ENCODE results near the gene FARS2.

FARS2 gene

GRCh38 chr6:5469101-5469846 is 208.0 kb downstream of the FARS2 start:
- Mint-ChIP-seq H3K9me3 (no peaks in the 10 kb centered on the region), H3K4me3 (no peak overlapping the region), H3K4me1 (ENCODE audit: low read depth) (peaks cover 10% of the 10 kb centered on the region), H3K27me3 (no peaks in the 10 kb centered on the region), H3K36me3 (ENCODE audit: low read depth) (no peaks in the 10 kb centered on the region), H3K27ac (peak overlapping the region; percentile 9)

- Mint-ChIP-seq H3K4me1 (ENCODE audit: low read depth) (peaks cover 10% of the 10 kb centered on the region), H3K27me3 (no peaks in the 10 kb centered on the region), H3K36me3 (ENCODE audit: low read depth) (no peaks in the 10 kb centered on the region), H3K4me3 (no peak overlapping the region), H3K9me3 (no peaks in the 10 kb centered on the region), H3K27ac (no peak overlapping the region)
These were observed 209.7 kb downstream of the FARS2 start for GRCh38 chr6:5471044-5471443.

GRCh38 chr6:5471637-5472398 is 210.5 kb downstream of the FARS2 start:
- no peaks in the 10 kb centered on the region for H3K9me3 Mint-ChIP-seq
- peaks cover 10% of the 10 kb centered on the region for H3K4me1 Mint-ChIP-seq (ENCODE audit: low read depth)
- H3K27me3 Mint-ChIP-seq = no peaks in the 10 kb centered on the region
- no peak overlapping the region for H3K4me3 Mint-ChIP-seq
- no peak overlapping the region for H3K27ac Mint-ChIP-seq
- no peaks in the 10 kb centered on the region for H3K36me3 Mint-ChIP-seq (ENCODE audit: low read depth)

- H3K27me3 Mint-ChIP-seq = no peaks in the 10 kb centered on the region
- H3K4me1 Mint-ChIP-seq (ENCODE audit: low read depth) = peaks cover 6% of the 10 kb centered on the region
- no peaks in the 10 kb centered on the region for H3K9me3 Mint-ChIP-seq
- H3K27ac Mint-ChIP-seq = no peak overlapping the region
- no peak overlapping the region for H3K4me3 Mint-ChIP-seq
- no peaks in the 10 kb centered on the region for H3K36me3 Mint-ChIP-seq (ENCODE audit: low read depth)
These were observed 211.3 kb downstream of the FARS2 start for GRCh38 chr6:5472571-5472970.

GRCh38 chr6:5475779-5476178 is 214.5 kb downstream of the FARS2 start:
- no peaks in the 10 kb centered on the region for H3K9me3 Mint-ChIP-seq
- H3K36me3 Mint-ChIP-seq (ENCODE audit: low read depth) = no peaks in the 10 kb centered on the region
- H3K27me3 Mint-ChIP-seq = no peaks in the 10 kb centered on the region
- H3K4me1 Mint-ChIP-seq (ENCODE audit: low read depth) = no peaks in the 10 kb centered on the region
- H3K4me3 Mint-ChIP-seq = no peak overlapping the region
- no peak overlapping the region for H3K27ac Mint-ChIP-seq

- Mint-ChIP-seq H3K9me3 (no peaks in the 10 kb centered on the region), H3K36me3 (ENCODE audit: low read depth) (peaks cover 4% of the 10 kb centered on the region), H3K4me3 (no peak overlapping the region), H3K27me3 (no peaks in the 10 kb centered on the region), H3K4me1 (ENCODE audit: low read depth) (no peaks in the 10 kb centered on the region), H3K27ac (no peak overlapping the region)
These were observed 217.1 kb downstream of the FARS2 start for GRCh38 chr6:5478380-5478779.

GRCh38 chr6:5481033-5481432 is 219.7 kb downstream of the FARS2 start:
- Mint-ChIP-seq H3K9me3 (no peaks in the 10 kb centered on the region), H3K4me1 (ENCODE audit: low read depth) (no peaks in the 10 kb centered on the region), H3K36me3 (ENCODE audit: low read depth) (peaks cover 4% of the 10 kb centered on the region), H3K27ac (no peak overlapping the region), H3K27me3 (no peaks in the 10 kb centered on the region), H3K4me3 (no peak overlapping the region)

GRCh38 chr6:5481750-5482149 is 220.4 kb downstream of the FARS2 start:
- Mint-ChIP-seq H3K4me3 (no peak overlapping the region), H3K36me3 (ENCODE audit: low read depth) (peaks cover 4% of the 10 kb centered on the region), H3K4me1 (ENCODE audit: low read depth) (peaks cover 4% of the 10 kb centered on the region), H3K27me3 (no peaks in the 10 kb centered on the region), H3K27ac (no peak overlapping the region), H3K9me3 (no peaks in the 10 kb centered on the region)

GRCh38 chr6:5482619-5483018 is 221.3 kb downstream of the FARS2 start:
- H3K36me3 Mint-ChIP-seq (ENCODE audit: low read depth) = peaks cover 4% of the 10 kb centered on the region
- H3K9me3 Mint-ChIP-seq = no peaks in the 10 kb centered on the region
- no peaks in the 10 kb centered on the region for H3K27me3 Mint-ChIP-seq
- H3K4me3 Mint-ChIP-seq = no peak overlapping the region
- no peak overlapping the region for H3K27ac Mint-ChIP-seq
- H3K4me1 Mint-ChIP-seq (ENCODE audit: low read depth) = peaks cover 4% of the 10 kb centered on the region

- H3K4me1 Mint-ChIP-seq (ENCODE audit: low read depth) = peaks cover 4% of the 10 kb centered on the region
- peaks cover 4% of the 10 kb centered on the region for H3K9me3 Mint-ChIP-seq
- H3K27ac Mint-ChIP-seq = no peak overlapping the region
- peaks cover 17% of the 10 kb centered on the region for H3K36me3 Mint-ChIP-seq (ENCODE audit: low read depth)
- no peaks in the 10 kb centered on the region for H3K27me3 Mint-ChIP-seq
- H3K4me3 Mint-ChIP-seq = no peak overlapping the region
These were observed 223.4 kb downstream of the FARS2 start for GRCh38 chr6:5484692-5485091.

GRCh38 chr6:5486214-5486613 is 224.9 kb downstream of the FARS2 start:
- no peak overlapping the region for H3K4me3 Mint-ChIP-seq
- peaks cover 4% of the 10 kb centered on the region for H3K4me1 Mint-ChIP-seq (ENCODE audit: low read depth)
- H3K27ac Mint-ChIP-seq = no peak overlapping the region
- no peaks in the 10 kb centered on the region for H3K27me3 Mint-ChIP-seq
- peaks cover 4% of the 10 kb centered on the region for H3K9me3 Mint-ChIP-seq
- peaks cover 22% of the 10 kb centered on the region for H3K36me3 Mint-ChIP-seq (ENCODE audit: low read depth)

GRCh38 chr6:5490501-5491069 is 229.3 kb downstream of the FARS2 start:
- Mint-ChIP-seq H3K27me3 (no peaks in the 10 kb centered on the region), H3K36me3 (ENCODE audit: low read depth) (peaks cover 27% of the 10 kb centered on the region), H3K4me3 (no peak overlapping the region), H3K27ac (no peak overlapping the region), H3K4me1 (ENCODE audit: low read depth) (peaks cover 4% of the 10 kb centered on the region), H3K9me3 (peaks cover 4% of the 10 kb centered on the region)

GRCh38 chr6:5492356-5492755 is 231.0 kb downstream of the FARS2 start:
- peaks cover 27% of the 10 kb centered on the region for H3K36me3 Mint-ChIP-seq (ENCODE audit: low read depth)
- H3K27me3 Mint-ChIP-seq = no peaks in the 10 kb centered on the region
- no peak overlapping the region for H3K4me3 Mint-ChIP-seq
- no peak overlapping the region for H3K27ac Mint-ChIP-seq
- peaks cover 4% of the 10 kb centered on the region for H3K9me3 Mint-ChIP-seq
- no peaks in the 10 kb centered on the region for H3K4me1 Mint-ChIP-seq (ENCODE audit: low read depth)

- Mint-ChIP-seq H3K9me3 (peaks cover 4% of the 10 kb centered on the region), H3K4me1 (ENCODE audit: low read depth) (peaks cover 12% of the 10 kb centered on the region), H3K36me3 (ENCODE audit: low read depth) (peaks cover 27% of the 10 kb centered on the region)
These were observed 232.5 kb downstream of the FARS2 start for GRCh38 chr6:5493806-5494205.

GRCh38 chr6:5497896-5498578 is 236.7 kb downstream of the FARS2 start:
- Mint-ChIP-seq H3K4me1 (ENCODE audit: low read depth) (peaks cover 26% of the 10 kb centered on the region), H3K27ac (no peak overlapping the region), H3K27me3 (no peaks in the 10 kb centered on the region), H3K9me3 (no peaks in the 10 kb centered on the region), H3K36me3 (ENCODE audit: low read depth) (peaks cover 20% of the 10 kb centered on the region), H3K4me3 (no peak overlapping the region)

More at GRCh38 chr6:5493806-5494205, 232.5 kb downstream of the FARS2 start:
- Mint-ChIP-seq H3K27ac (no peak overlapping the region), H3K27me3 (no peaks in the 10 kb centered on the region), H3K4me3 (no peak overlapping the region)

All from stimulated activated naive CD8-positive, alpha-beta T cell treated with anti-CD3 and anti-CD28 coated beads, Interleukin-15, Interleukin-2, amounts not matched to agents 100 ng/mL and 50 ng/mL, for 24 hours (primary cell).